IMR-90 (cell line): ENCODE results near the gene SLC6A6. TPM values are rescaled to one million over a fixed set of nuclear protein-coding genes. Genes with fewer than 3 reads are reported as not detected.

ENCODE experiments used
- ATAC-seq: fragments of 200-7000 bp; cut with Tn5 transposase; 2 replicates; pipeline ENCODE4 v1.9.1; 2020; ENCODE audit warnings: low read depth, mild to moderate bottlenecking, moderate library complexity
- BruUV-seq: library from RNA; stranded (reverse); fragments of 400-500 nt; replicated peaks from 2 replicates; lab custom pipeline; 2021; lab: Mats Ljungman, UMichigan
- CTCF ChIA-PET: fragments of 300-600 bp; formaldehyde crosslinking; extraction: SDS; loops from one replicate; lab custom pipeline; 2021; ENCODE audit warnings: antibody characterized with exemption; lab: Yijun Ruan, JAX
- POLR2A ChIA-PET: fragments of 300-600 bp; sonication (Branson Sonifier 250); formaldehyde crosslinking; loops from one replicate; lab custom pipeline; 2022; ENCODE audit warnings: antibody characterized with exemption; ENCODE audit not compliant: unreplicated experiment; lab: Charles Lee
- DNase-seq: peaks from one replicate; pipeline ENCODE4 v3.0.0; 2013
- H2AFZ ChIP-seq: replicated peaks from 2 replicates; pipeline ENCODE3; 2013; ENCODE audit warnings: low read length, mild to moderate bottlenecking; ENCODE audit not compliant: poor library complexity
- H2AK5ac ChIP-seq: 2 replicates; pipeline ENCODE4 v1.6.1; 2013; ENCODE audit warnings: low read depth, low read length, inconsistent platforms
- H2AK9ac ChIP-seq: replicated peaks from 2 replicates; pipeline ENCODE3; 2013; ENCODE audit warnings: mild to moderate bottlenecking, low read depth, low read length, moderate library complexity; ENCODE audit not compliant: poor library complexity
- H2BK120ac ChIP-seq: 2 replicates; pipeline ENCODE4 v1.6.1; 2013; ENCODE audit warnings: low read depth, low read length, inconsistent platforms
- H2BK15ac ChIP-seq: 3 replicates; pipeline ENCODE4 v1.6.1; 2013; ENCODE audit warnings: low read depth, low read length, inconsistent platforms
- H2BK20ac ChIP-seq: 2 replicates; pipeline ENCODE4 v1.6.1; 2013; ENCODE audit warnings: low read depth, mild to moderate bottlenecking, inconsistent platforms, low read length, moderate library complexity
- H2BK5ac ChIP-seq: 2 replicates; pipeline ENCODE4 v1.6.1; 2013; ENCODE audit warnings: mild to moderate bottlenecking, low read depth, low read length, inconsistent platforms; ENCODE audit not compliant: poor library complexity, severe bottlenecking
- H3K14ac ChIP-seq: replicated peaks from 2 replicates; pipeline ENCODE4 v1.6.1; 2013; ENCODE audit warnings: low read depth, low read length, inconsistent platforms
- H3K18ac ChIP-seq: 2 replicates; pipeline ENCODE4 v1.6.1; 2013; ENCODE audit warnings: low read depth, low read length, control low read depth
- H3K23ac ChIP-seq: 2 replicates; pipeline ENCODE4 v1.6.1; 2013; ENCODE audit warnings: low read depth, low read length, inconsistent platforms
- H3K27ac ChIP-seq: 2 replicates; pipeline ENCODE4 v1.5.1; 2013; ENCODE audit warnings: mild to moderate bottlenecking, control low read depth, low read length; ENCODE audit not compliant: insufficient read depth
- H3K27me3 ChIP-seq: 2 replicates; pipeline ENCODE4 v1.6.1; 2013; ENCODE audit warnings: low read length; ENCODE audit not compliant: control insufficient read depth, insufficient read depth
- H3K36me3 ChIP-seq: 2 replicates; pipeline ENCODE4 v1.6.1; 2013; ENCODE audit warnings: low read length, mixed read lengths; ENCODE audit not compliant: control insufficient read depth, insufficient read depth
- H3K4ac ChIP-seq: 2 replicates; pipeline ENCODE4 v1.6.1; 2013; ENCODE audit warnings: low read depth, low read length, inconsistent platforms
- H3K4me1 ChIP-seq: 2 replicates; pipeline ENCODE4 v1.6.1; 2013; ENCODE audit warnings: low read length, mixed read lengths; ENCODE audit not compliant: control insufficient read depth, insufficient read depth
- H3K4me2 ChIP-seq: 2 replicates; pipeline ENCODE4 v1.6.1; 2013; ENCODE audit warnings: low read depth, mild to moderate bottlenecking, control low read depth, low read length, moderate library complexity
- H3K4me3 ChIP-seq: 2 replicates; pipeline ENCODE4 v1.5.1; 2013; ENCODE audit warnings: low read depth, mild to moderate bottlenecking, control low read depth, low read length, moderate library complexity; ENCODE audit not compliant: insufficient read depth
- H3K56ac ChIP-seq: 2 replicates; pipeline ENCODE4 v1.6.1; 2013; ENCODE audit warnings: low read length, inconsistent platforms; ENCODE audit not compliant: insufficient read depth; ENCODE audit errors: extremely low read depth
- H3K79me1 ChIP-seq, 2 experiments: 2 replicates each; pipeline ENCODE4 v1.6.1; 2013; ENCODE audit warnings: low read length in 2 of 2, inconsistent platforms in 1 of 2, low read depth in 1 of 2
- H3K9ac ChIP-seq: 2 replicates; pipeline ENCODE4 v1.6.1; 2013; ENCODE audit warnings: low read depth, low read length, control low read depth
- H3K9me1 ChIP-seq: 2 replicates; pipeline ENCODE4 v1.6.1; 2013; ENCODE audit warnings: low read length, inconsistent platforms; ENCODE audit not compliant: insufficient read depth
- H3K9me3 ChIP-seq: 2 replicates; pipeline ENCODE4 v1.6.1; 2013; ENCODE audit warnings: low read length; ENCODE audit not compliant: control insufficient read depth, insufficient read depth
- H4K20me1 ChIP-seq: 2 replicates; pipeline ENCODE4 v1.6.1; 2013; ENCODE audit warnings: low read length, inconsistent platforms; ENCODE audit not compliant: insufficient read depth
- H4K5ac ChIP-seq: 2 replicates; pipeline ENCODE4 v1.6.1; 2013; ENCODE audit warnings: mild to moderate bottlenecking, low read depth, low read length, control low read depth
- H4K8ac ChIP-seq, 2 experiments: 2 replicates each; pipeline ENCODE4 v1.6.1; 2013; ENCODE audit warnings: low read depth in 2 of 2, low read length in 2 of 2, control low read depth in 1 of 2, inconsistent platforms in 1 of 2
- H4K91ac ChIP-seq: 2 replicates; pipeline ENCODE4 v1.6.1; 2013; ENCODE audit warnings: low read depth, low read length, inconsistent platforms; ENCODE audit not compliant: insufficient read depth
- BHLHE40 ChIP-seq: fragments of 150-350 bp; IDR thresholded peaks from 2 replicates; pipeline ENCODE4 v1.6.1; 2016; ENCODE audit warnings: mild to moderate bottlenecking, low read depth, low read length
- CEBPB ChIP-seq: IDR thresholded peaks from 2 replicates; pipeline ENCODE4 v1.6.1; 2012; ENCODE audit warnings: low read depth, low read length, improper control_type of control experiment
- CHD1 ChIP-seq: IDR thresholded peaks from 2 replicates; pipeline ENCODE4 v1.6.1; 2012; ENCODE audit warnings: low read depth, low read length, improper control_type of control experiment
- FOS ChIP-seq: fragments of 150-350 bp; IDR thresholded peaks from 2 replicates; pipeline ENCODE4 v1.6.1; 2016; ENCODE audit warnings: low read depth, low read length
- MAFK ChIP-seq: IDR thresholded peaks from 2 replicates; pipeline ENCODE4 v1.6.1; 2012; ENCODE audit warnings: low read depth, low read length, improper control_type of control experiment
- MXI1 ChIP-seq: IDR thresholded peaks from 2 replicates; pipeline ENCODE4 v1.6.1; 2012; ENCODE audit warnings: low read depth, mild to moderate bottlenecking, low read length, moderate library complexity, borderline replicate concordance
- NFE2L2 ChIP-seq: fragments of 150-350 bp; IDR thresholded peaks from 2 replicates; pipeline ENCODE4 v1.6.1; 2016; ENCODE audit warnings: low read depth, mild to moderate bottlenecking, low read length
- POLR2A ChIP-seq: IDR thresholded peaks from 2 replicates; pipeline ENCODE4 v1.6.1; 2012; ENCODE audit warnings: mild to moderate bottlenecking, low read depth, low read length
- RAD21 ChIP-seq: IDR thresholded peaks from 2 replicates; pipeline ENCODE4 v1.6.1; 2012; ENCODE audit warnings: low read length, improper control_type of control experiment
- RFX5 ChIP-seq: IDR thresholded peaks from 2 replicates; pipeline ENCODE4 v1.8.0; 2012; ENCODE audit warnings: low read depth, mild to moderate bottlenecking, low read length, moderate library complexity
- SMC3 ChIP-seq: fragments of 150-350 bp; IDR thresholded peaks from 2 replicates; pipeline ENCODE4 v1.6.1; 2016; ENCODE audit warnings: low read depth, mild to moderate bottlenecking, antibody characterized with exemption, low read length, moderate library complexity
- WGBS, 2 experiments: methylation state at CpG; one replicate each; pipeline versions ENCODE4 v1.1.5 to v1.1.7; 2013; ENCODE audit warnings: missing lambda C conversion rate in 2 of 2; ENCODE audit not compliant: insufficient read length in 1 of 2; ENCODE audit errors: extremely low coverage in 2 of 2; 5-methylcytosine and 5-hydroxymethylcytosine counted together
- dilution Hi-C: fragments of 300-500 bp; cut with HindIII; formaldehyde crosslinking; loops from one replicate; pipeline ENCODE4 v1.14.3; 2018; ENCODE audit warnings: low sequenced_read_pairs; ENCODE audit not compliant: unreplicated experiment
- in situ Hi-C: fragments of 300-500 bp; cut with MboI; formaldehyde crosslinking; loops from 3 replicates; pipeline ENCODE4 v1.14.3; 2019; ENCODE audit warnings: low sequenced_read_pairs, inconsistent platforms, mixed read lengths
- intact Hi-C: fragments of 100-400 bp; cut with micrococcal nuclease; formaldehyde crosslinking; loops from 2 replicates; pipeline ENCODE4 v1.10.0; 2022
- polyA plus RNA-seq, 3 experiments: library from polyadenylated mRNA; depleted of rRNA; stranded (reverse); fragments of >200 nt; gene quantifications; 2 replicates each; pipeline ENCODE4 v1.2.3, GENCODE V29; 2012; ENCODE audit warnings: low replicate concordance in 1 of 3
- total RNA-seq: library from RNA; depleted of rRNA; stranded (reverse); fragments of >200 nt; gene quantifications from 2 replicates; pipeline ENCODE4 v1.2.3, GENCODE V29; 2012
- TF ChIP-seq, protein P1 (sequence below): fragments of 150-350 bp; IDR thresholded peaks from 2 replicates; pipeline ENCODE4 v1.6.1; 2017; ENCODE audit warnings: mild to moderate bottlenecking, antibody characterized with exemption, low read length, low read depth
- TF ChIP-seq, protein P2 (sequence below): fragments of 150-350 bp; IDR thresholded peaks from 2 replicates; pipeline ENCODE4 v1.6.1; 2016; ENCODE audit warnings: low read depth, mild to moderate bottlenecking, low read length, moderate library complexity, borderline replicate concordance
- TF ChIP-seq, protein P3 (sequence below): conservative IDR thresholded peaks from 2 replicates; pipeline ENCODE4 v1.5.1; 2012; ENCODE audit warnings: mild to moderate bottlenecking, low read depth, low read length, improper control_type of control experiment

SLC6A6 gene
- total and polyA plus RNA-seq, 2 of the 4 experiments (the other 2 are of a cell fraction) = 29.9 to 39.4 TPM

DNA sequence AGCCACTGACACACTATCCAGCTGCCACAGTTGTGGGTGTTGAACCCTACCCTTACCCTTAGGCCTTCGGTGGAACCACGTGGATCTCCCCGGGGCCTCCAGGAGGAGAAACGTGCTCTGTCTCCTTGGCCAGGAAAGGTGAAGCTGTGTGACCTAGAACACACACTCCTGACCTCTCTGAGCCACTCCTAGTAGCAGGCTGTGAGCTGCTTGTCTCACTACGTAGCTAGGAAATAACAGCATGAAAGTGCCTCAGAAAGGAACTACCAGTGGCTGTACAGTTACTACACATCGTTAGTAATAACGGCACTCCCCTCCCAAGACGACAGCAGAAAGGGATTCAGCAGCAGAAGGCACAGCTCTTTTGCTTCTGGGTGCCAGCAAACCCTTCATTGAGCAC is 36.2 kb upstream of the SLC6A6 start:
- BruUV-seq = no TSS peak
- CTCF ChIA-PET = no interaction called here

More for the DNA sequence above, 36.2 kb upstream of the SLC6A6 start:
- TF ChIP-seq SMC3 (no peak), RFX5 (no peak), MAFK (no peak), CHD1 (no peak), CEBPB (no peak), POLR2A (no peak), MXI1 (no peak), FOS (no peak), RAD21 (no peak), NFE2L2 (no peak), BHLHE40 (no peak)
- TF ChIP-seq, protein P1, sequence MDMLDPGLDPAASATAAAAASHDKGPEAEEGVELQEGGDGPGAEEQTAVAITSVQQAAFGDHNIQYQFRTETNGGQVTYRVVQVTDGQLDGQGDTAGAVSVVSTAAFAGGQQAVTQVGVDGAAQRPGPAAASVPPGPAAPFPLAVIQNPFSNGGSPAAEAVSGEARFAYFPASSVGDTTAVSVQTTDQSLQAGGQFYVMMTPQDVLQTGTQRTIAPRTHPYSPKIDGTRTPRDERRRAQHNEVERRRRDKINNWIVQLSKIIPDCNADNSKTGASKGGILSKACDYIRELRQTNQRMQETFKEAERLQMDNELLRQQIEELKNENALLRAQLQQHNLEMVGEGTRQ = no peak
- TF ChIP-seq, protein P2, sequence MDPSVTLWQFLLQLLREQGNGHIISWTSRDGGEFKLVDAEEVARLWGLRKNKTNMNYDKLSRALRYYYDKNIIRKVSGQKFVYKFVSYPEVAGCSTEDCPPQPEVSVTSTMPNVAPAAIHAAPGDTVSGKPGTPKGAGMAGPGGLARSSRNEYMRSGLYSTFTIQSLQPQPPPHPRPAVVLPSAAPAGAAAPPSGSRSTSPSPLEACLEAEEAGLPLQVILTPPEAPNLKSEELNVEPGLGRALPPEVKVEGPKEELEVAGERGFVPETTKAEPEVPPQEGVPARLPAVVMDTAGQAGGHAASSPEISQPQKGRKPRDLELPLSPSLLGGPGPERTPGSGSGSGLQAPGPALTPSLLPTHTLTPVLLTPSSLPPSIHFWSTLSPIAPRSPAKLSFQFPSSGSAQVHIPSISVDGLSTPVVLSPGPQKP = no peak
- TF ChIP-seq, protein P3, sequence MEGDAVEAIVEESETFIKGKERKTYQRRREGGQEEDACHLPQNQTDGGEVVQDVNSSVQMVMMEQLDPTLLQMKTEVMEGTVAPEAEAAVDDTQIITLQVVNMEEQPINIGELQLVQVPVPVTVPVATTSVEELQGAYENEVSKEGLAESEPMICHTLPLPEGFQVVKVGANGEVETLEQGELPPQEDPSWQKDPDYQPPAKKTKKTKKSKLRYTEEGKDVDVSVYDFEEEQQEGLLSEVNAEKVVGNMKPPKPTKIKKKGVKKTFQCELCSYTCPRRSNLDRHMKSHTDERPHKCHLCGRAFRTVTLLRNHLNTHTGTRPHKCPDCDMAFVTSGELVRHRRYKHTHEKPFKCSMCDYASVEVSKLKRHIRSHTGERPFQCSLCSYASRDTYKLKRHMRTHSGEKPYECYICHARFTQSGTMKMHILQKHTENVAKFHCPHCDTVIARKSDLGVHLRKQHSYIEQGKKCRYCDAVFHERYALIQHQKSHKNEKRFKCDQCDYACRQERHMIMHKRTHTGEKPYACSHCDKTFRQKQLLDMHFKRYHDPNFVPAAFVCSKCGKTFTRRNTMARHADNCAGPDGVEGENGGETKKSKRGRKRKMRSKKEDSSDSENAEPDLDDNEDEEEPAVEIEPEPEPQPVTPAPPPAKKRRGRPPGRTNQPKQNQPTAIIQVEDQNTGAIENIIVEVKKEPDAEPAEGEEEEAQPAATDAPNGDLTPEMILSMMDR = no peak
- Histone ChIP-seq H3K23ac (no peak overlapping the region), H4K5ac (no peak overlapping the region), H2BK120ac (no peak overlapping the region), H3K14ac (no peak overlapping the region), H3K18ac (no peak overlapping the region), H3K79me1 (no peaks in the 10 kb centered on the region), H3K9me3 (no peaks in the 10 kb centered on the region), H4K8ac (no peak overlapping the region), H3K4me1 (peaks cover 5% of the 10 kb centered on the region), H3K36me3 (no peaks in the 10 kb centered on the region), H2BK15ac (no peak overlapping the region), H2AK5ac (no peak overlapping the region), H3K56ac (no peak overlapping the region), H3K4me2 (no peak overlapping the region), H2BK20ac (no peak overlapping the region), H2BK5ac (no peak overlapping the region), H3K9me1 (peaks cover 5% of the 10 kb centered on the region; the same call in 1 of the 2 replicates), H2AK9ac (no peak overlapping the region), H3K27ac (no peak overlapping the region), H3K9ac (no peak overlapping the region), H3K4me3 (no peak overlapping the region), H3K27me3 (peaks cover 9% of the 10 kb centered on the region; the same call in 1 of the 2 replicates), H2AFZ (no peak overlapping the region), H4K91ac (no peak overlapping the region), H4K20me1 (no peaks in the 10 kb centered on the region), H3K4ac (no peak overlapping the region)
- DNase-seq (no peak), ATAC-seq (no peak)
- dilution Hi-C loops = no loop called here
- intact Hi-C loops = no loop called here
- in situ Hi-C loops = no loop called here
- POLR2A ChIA-PET = no interaction called here
- 86% methylated on average over 1 of the region's 8 CpGs; no CpG with 5 or more reads in 1 of the 2 experiments for WGBS, 2 experiments
